ENCODE measurements around the gene RPL13. TPM values are rescaled to one million over a fixed set of nuclear protein-coding genes. Genes with fewer than 3 reads are reported as not detected.

RPL13 gene
- total RNA-seq, 1 experiment from 2014 or later: 2,140 TPM

DNA sequence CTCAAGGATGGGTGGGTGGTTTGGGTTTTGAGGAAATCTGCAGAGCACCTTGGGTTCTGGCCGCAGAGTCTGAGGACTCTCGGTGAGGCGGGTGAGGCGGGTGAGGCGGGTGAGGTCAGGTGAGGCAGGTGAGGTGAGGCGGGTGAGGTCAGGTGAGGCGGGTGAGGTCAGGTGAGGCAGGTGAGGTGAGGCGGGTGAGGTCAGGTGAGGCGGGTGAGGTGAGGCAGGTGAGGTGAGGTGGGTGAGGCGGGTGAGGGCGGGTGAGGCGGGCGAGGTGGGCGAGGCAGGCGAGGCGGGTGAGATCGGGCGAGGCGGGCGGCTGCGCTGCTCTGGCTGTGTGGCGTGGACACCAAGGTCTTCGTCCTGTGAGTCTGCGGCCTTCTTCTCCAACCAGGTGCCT is 24.1 kb upstream of the RPL13 start:
- BruUV-seq (replicated peaks): no TSS peak

GRCh38 chr16:89536886-89537548 is 23.5 kb upstream of the RPL13 start:
- H3K4me3 ChIP-seq (ENCODE audit: low read depth, low read length, poor library complexity, severe bottlenecking): no peak overlapping the region
- intact Hi-C loops (cut with micrococcal nuclease; ENCODE audit: unreplicated experiment): no loop called here
- no TSS peak for BruUV-seq (replicated peaks)
- peak; percentile 37 for DNase-seq (ENCODE audit: low spot score)
- H3K27ac ChIP-seq (ENCODE audit: low read depth, low read length, poor library complexity, severe bottlenecking): no peak overlapping the region
- H3K9me3 ChIP-seq (ENCODE audit: low read depth, low read length, poor library complexity, severe bottlenecking): no peaks in the 10 kb centered on the region
- H3K4me1 ChIP-seq (ENCODE audit: insufficient read depth, low read length, poor library complexity, severe bottlenecking): no peaks in the 10 kb centered on the region
- CTCF ChIA-PET: no interaction called here
- no peak for TF ChIP-seq EZH2 (IDR thresholded peaks at IDR 0.05; ENCODE audit: borderline replicate concordance, low read depth, low read length, poor library complexity, severe bottlenecking)
- TF ChIP-seq, protein P1, sequence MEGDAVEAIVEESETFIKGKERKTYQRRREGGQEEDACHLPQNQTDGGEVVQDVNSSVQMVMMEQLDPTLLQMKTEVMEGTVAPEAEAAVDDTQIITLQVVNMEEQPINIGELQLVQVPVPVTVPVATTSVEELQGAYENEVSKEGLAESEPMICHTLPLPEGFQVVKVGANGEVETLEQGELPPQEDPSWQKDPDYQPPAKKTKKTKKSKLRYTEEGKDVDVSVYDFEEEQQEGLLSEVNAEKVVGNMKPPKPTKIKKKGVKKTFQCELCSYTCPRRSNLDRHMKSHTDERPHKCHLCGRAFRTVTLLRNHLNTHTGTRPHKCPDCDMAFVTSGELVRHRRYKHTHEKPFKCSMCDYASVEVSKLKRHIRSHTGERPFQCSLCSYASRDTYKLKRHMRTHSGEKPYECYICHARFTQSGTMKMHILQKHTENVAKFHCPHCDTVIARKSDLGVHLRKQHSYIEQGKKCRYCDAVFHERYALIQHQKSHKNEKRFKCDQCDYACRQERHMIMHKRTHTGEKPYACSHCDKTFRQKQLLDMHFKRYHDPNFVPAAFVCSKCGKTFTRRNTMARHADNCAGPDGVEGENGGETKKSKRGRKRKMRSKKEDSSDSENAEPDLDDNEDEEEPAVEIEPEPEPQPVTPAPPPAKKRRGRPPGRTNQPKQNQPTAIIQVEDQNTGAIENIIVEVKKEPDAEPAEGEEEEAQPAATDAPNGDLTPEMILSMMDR (conservative IDR thresholded peaks at IDR 0.05; ENCODE audit: low read depth, low read length): no peak
- POLR2A ChIA-PET (ENCODE audit: low non-redundant PET): no interaction called here
- H3K27me3 ChIP-seq (replicated peaks; ENCODE audit: insufficient read depth, low read depth, low read length, poor library complexity): no peaks in the 10 kb centered on the region
- H3K36me3 ChIP-seq (ENCODE audit: insufficient read depth, low read length, poor library complexity, severe bottlenecking): peaks cover 26% of the 10 kb centered on the region

More for the DNA sequence above, 24.1 kb upstream of the RPL13 start:
- DNase-seq (ENCODE audit: low spot score): no peak
- intact Hi-C loops (cut with micrococcal nuclease; ENCODE audit: unreplicated experiment): no loop called here
- no peak overlapping the region for H3K4me3 ChIP-seq (ENCODE audit: low read depth, low read length, poor library complexity, severe bottlenecking)
- H3K36me3 ChIP-seq (ENCODE audit: insufficient read depth, low read length, poor library complexity, severe bottlenecking): peaks cover 32% of the 10 kb centered on the region
- no peak for TF ChIP-seq EZH2 (IDR thresholded peaks at IDR 0.05; ENCODE audit: borderline replicate concordance, low read depth, low read length, poor library complexity, severe bottlenecking)
- TF ChIP-seq, protein P1 (conservative IDR thresholded peaks at IDR 0.05; ENCODE audit: low read depth, low read length): no peak
- ChIA-PET CTCF (no interaction called here), POLR2A (ENCODE audit: low non-redundant PET) (no interaction called here)
- H3K27me3 ChIP-seq (replicated peaks; ENCODE audit: insufficient read depth, low read depth, low read length, poor library complexity): no peaks in the 10 kb centered on the region
- H3K4me1 ChIP-seq (ENCODE audit: insufficient read depth, low read length, poor library complexity, severe bottlenecking): no peaks in the 10 kb centered on the region
- H3K9me3 ChIP-seq (ENCODE audit: low read depth, low read length, poor library complexity, severe bottlenecking): no peaks in the 10 kb centered on the region
- H3K27ac ChIP-seq (ENCODE audit: low read depth, low read length, poor library complexity, severe bottlenecking): no peak overlapping the region

- Histone ChIP-seq H3K27ac (ENCODE audit: low read depth, low read length, poor library complexity, severe bottlenecking) (no peak overlapping the region), H3K36me3 (ENCODE audit: insufficient read depth, low read length, poor library complexity, severe bottlenecking) (peaks cover 26% of the 10 kb centered on the region)
- intact Hi-C loops (cut with micrococcal nuclease; ENCODE audit: unreplicated experiment): no loop called here
These were observed 22.9 kb upstream of the RPL13 start for GRCh38 chr16:89537549-89537925.

More at GRCh38 chr16:89537549-89537925, 22.9 kb upstream of the RPL13 start:
- ChIA-PET CTCF (no interaction called here), POLR2A (ENCODE audit: low non-redundant PET) (no interaction called here)
- Histone ChIP-seq H3K27me3 (replicated peaks; ENCODE audit: insufficient read depth, low read depth, low read length, poor library complexity) (no peaks in the 10 kb centered on the region), H3K4me1 (ENCODE audit: insufficient read depth, low read length, poor library complexity, severe bottlenecking) (no peaks in the 10 kb centered on the region), H3K4me3 (ENCODE audit: low read depth, low read length, poor library complexity, severe bottlenecking) (no peak overlapping the region), H3K9me3 (ENCODE audit: low read depth, low read length, poor library complexity, severe bottlenecking) (no peaks in the 10 kb centered on the region)
- no peak for DNase-seq (ENCODE audit: low spot score)
- TF ChIP-seq EZH2 (IDR thresholded peaks at IDR 0.05; ENCODE audit: borderline replicate concordance, low read depth, low read length, poor library complexity, severe bottlenecking): no peak
- TF ChIP-seq, protein P1 (conservative IDR thresholded peaks at IDR 0.05; ENCODE audit: low read depth, low read length): no peak
- no TSS peak for BruUV-seq (replicated peaks)

Data from A673 (cell line).